ENCODE results near the gene THADA. TPM values are rescaled to one million over a fixed set of nuclear protein-coding genes. Genes with fewer than 3 reads are reported as not detected.

Gene THADA
- polyA plus RNA-seq, 10 donors = 16.2 to 24.7 (median 18.2) TPM

DNA sequence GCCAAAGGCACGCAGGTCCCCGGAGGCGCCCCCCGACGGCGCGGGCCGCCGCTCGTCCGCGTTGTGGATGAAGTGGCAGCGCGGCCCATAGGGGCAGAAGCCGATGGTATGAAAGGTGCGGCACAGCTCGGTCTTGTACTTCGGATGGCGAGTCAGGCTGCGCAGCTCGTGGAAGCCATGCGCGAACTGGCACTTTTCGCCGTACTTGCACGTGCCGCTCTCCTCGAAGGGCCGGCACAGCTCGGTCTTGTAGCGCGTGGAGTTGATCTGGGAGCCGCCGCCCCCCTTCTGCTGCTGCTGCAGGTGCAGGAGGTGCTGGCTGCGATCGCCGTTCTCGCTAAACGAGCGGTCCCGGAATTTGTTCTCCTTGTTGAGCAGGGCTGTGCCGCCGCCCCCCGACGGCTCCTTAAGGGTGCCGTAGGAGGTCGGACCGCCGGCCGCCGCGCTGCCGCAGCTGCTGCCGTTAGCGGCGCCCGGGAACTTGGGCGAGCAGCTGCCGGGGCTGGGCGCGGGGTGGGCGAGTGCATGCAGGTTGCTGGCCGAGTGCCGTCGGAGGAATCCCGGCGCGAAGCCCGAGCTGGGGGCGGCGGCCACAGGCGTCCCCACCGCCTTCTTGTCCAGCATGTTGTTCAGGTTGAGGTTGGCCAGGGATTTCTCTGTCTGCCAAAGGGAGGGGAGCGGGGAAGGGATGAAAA lies 370.6 kb downstream of the THADA start:
- peak; percentile 53 to 94 (median 66) for DNase-seq

DNA sequence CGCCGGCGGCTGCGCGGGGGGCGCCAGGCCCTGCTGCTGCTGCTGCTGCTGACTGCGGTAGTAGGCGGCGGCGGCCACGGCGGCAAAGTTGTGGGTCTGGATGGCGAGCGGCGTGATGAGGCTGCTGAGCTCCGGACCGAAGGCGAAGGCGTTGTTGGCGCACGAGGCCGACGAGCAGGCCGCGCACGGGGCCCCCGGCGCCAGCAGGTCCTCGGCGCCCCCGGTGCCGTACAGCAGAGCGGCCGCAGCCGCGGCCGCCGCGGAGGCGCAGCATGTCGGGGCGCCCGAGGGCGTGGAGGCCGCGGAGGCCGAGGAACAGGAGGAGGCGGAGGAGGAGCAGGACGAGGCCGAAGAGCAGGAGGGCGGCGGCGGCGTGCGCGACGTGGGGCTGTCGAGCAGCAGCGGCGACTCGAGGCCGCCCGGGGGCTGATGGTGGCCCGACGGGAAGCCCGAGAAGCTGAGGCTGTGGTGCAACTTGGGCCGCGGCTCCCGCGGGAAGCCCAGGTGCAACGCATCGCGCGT lies 371.2 kb downstream of the THADA start:
- DNase-seq = peak in 2 of 3 donors; percentile 20 to 30

DNA sequence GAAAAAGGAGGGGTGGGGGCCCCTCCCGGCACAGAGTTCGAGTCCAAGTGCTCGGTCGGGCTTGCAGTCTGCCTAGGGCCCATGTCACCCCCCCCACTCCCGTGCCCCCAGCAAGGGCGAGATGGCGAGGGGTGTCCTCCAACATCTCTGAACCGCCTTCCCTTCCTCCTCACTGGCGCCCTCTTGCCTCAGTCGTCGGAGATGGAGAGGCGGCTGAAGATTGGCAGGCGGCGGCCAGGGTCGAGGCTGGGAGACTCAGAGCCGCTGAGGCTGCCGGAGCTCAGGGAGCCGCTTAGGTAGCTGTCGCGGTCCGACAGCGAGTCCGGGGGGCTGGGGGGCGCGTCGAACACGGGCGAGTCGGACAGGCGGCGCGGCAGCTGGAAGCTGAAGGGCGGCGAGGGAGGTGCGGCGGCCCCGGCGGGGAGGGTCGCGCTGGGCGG lies 371.7 kb downstream of the THADA start:
- peak; percentile 71 to 90 (median 73) for DNase-seq

DNA sequence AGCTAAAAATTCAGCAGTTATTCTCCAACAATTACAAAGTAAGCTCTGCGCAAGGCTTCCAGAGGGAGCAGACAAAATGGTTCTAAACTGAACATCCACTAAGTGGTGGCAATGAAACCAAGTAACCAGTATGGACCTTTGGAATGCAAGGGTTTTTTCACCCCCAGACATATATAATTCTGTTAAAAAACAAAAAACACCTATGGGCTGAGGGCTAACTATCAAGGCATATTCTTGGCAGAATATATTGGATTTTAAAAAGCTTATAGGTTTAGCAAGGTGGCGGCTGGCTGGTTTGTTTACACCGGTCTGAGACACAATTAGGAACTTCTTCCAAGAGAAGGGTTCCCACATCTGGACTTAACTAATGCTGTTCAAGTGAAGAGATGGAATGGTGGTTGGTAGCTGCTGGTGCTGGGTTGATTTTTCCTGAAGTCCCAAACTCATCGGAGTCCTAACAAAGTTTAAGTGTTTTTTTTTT lies 372.3 kb downstream of the THADA start:
- DNase-seq = peak; percentile 34 to 66 (median 35)

DNA sequence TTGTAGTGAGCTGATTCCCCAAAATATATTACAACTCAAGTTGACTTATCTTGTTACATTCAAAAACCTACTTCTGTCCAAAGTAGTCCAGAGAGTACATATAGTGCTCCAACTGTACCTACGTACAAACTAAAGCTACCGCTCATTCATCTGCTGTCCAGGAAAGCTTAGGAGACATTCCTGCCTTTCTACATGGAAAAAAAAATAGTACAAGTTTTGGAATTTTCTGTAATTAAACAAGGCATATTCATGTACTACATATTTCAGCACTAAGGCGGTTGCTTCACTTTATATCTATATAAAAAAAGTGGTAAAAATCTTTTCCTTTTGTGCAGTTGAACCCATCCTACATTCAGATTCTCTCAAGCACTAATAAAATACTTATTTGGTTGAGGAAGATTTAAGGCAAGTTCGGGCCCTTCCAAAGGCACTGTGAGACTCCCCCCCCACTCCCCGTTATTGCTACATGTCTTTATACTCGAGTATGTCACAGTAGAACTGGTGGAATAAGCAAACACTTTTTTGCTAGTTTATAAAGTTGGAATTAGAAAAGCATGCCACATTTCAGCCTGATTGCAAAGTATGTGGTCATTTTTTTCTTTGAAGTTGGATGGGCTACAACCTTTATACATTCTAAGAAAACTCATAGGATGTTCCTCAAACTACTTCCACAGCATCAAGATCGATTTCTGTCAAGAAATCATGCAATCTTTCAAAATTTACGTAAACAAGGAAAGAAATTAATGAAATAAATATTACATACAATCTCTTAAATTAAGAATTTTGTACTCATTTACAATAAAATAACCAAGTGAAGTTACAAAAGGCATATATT lies 373.1 kb downstream of the THADA start:
- peak; percentile 28 to 62 (median 30) for DNase-seq

DNA sequence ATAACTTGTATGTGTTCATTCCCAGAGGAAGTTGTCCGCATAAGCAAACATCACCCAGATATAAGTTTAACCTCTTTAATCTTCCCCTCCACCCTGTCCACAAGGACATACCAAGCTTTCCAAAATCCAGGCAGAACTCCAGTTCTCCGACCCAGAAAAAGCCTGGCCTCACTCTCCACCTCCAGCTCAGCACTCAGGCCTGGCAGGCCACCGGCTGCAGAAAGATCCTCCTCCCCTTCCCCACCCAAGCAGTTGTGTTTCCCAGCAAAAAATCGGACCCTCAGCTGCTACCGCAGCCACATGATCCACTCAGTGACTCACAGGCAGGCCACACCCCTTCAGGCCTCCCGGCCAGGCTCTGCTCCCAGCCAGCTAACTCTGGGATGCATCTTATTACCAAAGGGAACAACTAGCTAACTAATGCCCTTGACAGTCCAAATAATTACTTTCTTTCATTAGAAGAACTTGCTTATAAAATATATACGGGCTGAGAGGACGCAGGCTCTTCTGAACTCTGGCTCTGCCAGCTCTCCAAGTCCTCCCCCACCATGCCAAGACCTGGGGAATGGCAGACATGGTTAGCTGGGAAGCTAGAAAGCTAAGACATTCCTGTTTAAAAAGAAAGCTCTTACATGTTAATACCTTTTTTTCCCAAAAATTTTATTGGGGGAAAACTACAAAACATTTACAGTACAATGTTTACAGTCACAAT lies 373.9 kb downstream of the THADA start:
- DNase-seq = peak; percentile 96 to 98 (median 97)

DNA sequence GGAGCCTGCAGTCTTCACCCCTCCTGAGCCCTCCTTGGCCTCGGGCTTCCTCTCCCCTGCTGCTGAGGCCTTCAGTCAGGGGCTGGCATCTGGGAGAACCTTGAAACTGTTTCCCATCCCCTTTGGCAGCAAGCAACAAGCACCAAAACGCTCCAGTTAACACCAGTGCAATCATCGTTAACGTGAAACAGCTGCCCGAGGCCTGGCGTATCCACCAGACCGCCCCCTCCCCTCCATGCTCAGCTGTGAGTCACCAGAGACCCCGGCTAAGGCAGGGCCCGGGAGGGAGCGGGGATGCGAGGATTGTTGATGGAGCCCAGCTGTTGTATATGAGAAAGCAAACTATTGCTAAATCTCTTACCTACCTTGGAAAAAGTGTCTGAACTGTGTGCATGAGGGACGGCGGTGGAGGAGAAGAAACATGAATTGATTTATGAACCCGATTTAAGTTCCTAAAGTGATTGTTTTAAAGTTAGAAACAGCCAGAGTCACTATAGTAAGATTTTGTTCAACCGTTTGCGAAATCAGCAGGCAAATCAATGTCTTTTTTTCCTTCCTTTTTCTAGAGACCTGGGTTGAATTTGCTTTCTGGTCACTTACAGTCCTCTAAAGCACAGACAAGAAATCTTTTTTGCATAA lies 374.6 kb downstream of the THADA start:
- peak; percentile 85 to 95 (median 88) for DNase-seq

DNA sequence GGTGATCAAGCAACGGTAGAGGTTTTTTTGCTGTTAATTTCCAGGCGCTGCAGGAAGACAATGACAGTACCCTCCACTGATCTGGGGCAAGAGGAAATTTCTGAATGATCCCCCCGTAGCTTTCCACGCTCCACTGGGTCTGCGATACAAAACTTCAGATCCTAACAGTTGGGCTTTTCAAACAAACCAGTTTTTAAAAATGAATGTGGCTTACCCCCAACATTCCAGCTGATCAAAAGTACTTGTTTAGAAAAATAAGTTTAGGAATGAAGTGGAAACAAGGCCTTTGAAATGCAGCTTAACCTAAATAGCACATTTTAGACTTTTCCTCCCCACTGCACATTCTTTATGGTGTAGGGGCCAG lies 375.1 kb downstream of the THADA start:
- DNase-seq = no peak

DNA sequence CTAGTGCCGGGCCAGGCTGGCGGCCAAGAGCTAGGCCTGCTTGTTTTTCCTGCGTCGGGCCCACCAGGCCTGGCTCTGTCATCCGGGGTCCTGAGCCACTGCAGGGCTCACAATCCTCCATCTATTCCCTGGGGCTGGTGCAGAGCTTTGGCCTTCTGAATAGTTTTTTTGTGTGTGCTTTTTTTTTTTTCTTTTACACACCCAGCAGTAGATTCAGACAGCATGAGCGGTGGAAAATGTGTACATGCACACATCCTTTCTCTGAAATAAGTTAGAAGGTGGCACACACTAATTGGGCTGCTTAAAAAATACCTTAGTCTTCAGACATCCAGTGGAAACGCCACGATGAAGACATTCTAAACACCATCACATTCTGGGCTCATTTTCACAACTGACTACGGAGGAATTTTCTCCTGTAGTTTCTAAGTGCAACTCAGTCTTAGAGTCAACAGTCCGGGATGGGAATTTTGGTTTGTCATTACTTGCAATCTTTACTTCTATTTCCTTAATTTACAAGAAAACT lies 375.5 kb downstream of the THADA start:
- peak in 2 of 3 donors; percentile 38 to 70 for DNase-seq

DNA sequence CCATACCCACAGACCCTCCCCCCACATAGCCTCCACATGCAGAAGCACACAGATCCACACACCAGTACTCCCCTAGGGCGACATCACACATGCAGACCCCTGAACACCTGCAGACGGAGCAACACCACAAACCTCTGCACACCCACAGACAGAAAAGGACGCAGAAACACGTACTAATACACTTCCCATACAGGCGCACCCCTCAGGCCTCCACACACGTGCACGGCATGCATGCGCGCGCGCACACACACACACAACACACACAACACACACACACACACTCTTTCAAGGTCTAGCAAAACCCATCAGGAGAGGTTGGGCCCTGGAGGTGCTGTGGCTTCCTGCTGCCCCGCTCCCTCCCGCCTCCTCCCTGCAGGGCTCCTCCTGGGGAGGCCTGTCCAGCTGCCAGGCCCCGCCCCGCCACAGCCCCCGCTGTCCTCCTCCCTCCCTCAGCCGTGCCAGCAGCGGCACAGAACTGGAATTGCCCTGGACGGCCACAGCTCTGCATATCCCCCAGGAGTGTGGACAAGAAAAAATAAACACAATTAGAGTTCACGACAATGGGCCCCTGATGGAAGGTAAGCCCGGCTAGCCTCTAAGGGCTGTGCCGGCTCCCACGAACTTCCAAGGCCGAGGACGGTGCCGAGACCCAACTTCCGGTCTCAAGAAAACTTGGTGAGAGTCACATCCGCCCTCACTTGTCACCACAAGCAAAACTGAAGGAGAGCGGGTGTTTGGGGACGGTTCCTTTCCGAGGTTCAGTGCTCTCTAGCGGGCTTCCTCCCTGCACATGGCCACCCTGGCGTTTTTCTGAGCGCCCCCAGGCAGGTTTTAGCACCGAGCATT lies 376.2 kb downstream of the THADA start:
- peak; percentile 77 to 92 (median 78) for DNase-seq

DNA sequence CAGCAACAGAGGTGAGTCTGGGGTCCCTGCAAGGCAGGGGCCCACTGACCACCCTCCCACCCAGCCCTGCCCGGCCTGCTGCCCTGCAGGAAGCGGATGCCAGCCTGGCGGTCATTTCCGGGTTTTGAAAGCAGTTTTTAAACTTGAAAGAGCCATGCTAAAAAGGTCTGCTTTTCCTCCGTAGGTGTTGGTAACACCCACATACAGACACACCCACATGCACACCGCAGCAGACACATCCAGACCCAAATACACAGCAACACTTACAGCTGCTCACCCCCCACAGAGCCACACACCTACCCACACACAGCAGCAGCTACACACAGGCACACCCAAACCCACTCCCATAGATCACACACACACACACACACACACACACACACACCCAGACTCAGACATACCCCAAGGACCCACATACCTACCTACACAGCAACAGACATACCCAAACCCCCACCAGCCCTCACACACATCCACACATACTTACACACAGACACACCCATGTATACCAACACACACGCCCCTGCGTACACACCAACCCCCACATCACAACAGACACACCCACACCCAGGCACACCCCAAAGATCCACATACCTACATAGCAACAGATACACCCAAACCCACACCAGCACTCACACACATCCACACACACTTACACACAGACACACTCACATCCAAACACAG lies 377.0 kb downstream of the THADA start:
- peak in 2 of 3 donors; percentile 11 to 62 for DNase-seq

DNA sequence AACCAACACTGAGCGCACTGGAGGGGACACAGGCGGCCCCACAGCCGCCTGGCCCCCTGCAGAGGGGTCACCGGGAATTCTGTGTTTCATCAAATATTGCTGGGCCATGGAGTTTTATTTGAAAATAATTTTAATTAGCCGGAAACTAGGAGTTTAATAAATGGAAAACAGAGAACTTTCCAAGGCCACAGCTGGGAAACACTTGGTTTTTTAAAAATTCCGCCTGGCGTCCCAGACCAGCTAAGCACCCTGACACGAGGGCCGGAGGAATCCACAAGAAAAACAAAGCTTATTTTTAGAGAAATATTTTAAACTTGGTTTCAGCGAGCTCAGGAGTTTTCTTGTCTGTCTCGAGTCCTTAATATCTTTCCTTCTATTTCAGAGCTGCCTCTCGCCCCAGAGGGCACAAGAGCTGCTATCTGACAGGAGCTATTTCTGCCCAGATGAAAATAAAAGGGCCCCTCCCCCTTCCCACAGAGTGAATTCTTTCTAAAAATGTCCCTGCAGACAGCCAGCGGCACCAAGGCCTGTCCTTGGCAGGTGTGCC lies 377.6 kb downstream of the THADA start:
- peak in 2 of 3 donors; percentile 34 to 73 for DNase-seq

DNA sequence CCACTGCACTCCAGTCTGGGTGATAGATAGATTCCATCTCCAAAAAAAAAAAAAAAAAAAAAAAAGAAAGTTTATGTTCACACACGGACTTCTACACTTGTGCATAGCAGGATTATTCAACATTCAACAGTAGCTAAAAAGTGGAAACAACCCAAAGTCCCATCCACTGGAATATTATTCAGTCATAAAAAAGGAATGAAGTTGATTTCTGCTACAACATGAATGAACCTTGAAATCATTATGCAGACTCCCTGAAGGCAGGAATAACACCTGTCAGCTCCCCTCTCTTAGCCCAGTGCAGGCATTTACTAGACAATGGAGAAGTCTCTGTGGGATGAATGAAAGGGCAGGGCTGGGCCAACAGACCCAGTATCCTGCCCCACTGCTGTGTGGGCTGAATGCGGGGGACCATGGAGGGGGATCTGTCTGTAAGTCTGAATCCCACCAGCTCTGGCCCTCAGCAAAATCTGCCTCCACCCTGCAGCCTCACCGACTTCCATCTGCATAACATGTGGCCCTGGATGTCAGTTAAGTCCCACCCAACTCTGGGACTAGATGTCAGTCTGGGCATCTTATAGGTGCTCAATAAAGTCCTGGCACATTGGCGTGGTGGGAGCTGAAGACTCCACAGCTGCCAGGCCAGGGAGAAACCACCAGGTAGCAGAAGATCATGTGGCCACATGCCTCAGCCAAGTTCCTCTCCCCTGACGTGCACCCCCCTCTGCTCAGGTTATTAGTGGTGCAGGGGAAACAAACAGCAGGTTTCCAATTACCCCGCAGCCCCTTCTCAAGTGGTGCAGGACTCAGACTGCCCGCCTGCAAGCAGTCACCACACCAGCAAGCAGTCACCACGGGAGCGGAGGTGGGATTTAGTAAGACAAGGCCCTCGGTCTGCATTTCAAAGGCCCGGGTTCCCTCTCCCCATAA lies 378.3 kb downstream of the THADA start:
- peak in 2 of 3 donors; percentile 27 to 61 for DNase-seq

DNA sequence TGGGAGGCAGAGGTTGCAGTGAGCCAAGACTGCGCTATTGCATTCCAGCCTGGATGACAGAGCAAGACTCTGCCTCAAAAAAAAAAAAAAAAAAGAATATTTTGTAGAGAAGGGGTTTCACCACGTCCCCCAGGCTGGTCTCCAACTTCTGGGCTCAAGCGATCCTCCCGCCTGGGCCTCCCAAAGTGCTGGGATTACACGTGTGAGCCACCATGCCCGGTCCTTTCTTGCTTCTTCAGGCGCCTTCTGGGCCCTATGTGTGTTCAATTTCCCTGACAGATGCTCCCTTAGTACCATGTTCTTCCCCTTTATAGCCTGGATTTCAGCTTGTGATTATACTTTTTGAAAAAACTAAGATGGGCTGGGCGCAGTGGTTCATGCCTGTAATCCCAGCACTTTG lies 379.2 kb downstream of the THADA start:
- DNase-seq = no peak

DNA sequence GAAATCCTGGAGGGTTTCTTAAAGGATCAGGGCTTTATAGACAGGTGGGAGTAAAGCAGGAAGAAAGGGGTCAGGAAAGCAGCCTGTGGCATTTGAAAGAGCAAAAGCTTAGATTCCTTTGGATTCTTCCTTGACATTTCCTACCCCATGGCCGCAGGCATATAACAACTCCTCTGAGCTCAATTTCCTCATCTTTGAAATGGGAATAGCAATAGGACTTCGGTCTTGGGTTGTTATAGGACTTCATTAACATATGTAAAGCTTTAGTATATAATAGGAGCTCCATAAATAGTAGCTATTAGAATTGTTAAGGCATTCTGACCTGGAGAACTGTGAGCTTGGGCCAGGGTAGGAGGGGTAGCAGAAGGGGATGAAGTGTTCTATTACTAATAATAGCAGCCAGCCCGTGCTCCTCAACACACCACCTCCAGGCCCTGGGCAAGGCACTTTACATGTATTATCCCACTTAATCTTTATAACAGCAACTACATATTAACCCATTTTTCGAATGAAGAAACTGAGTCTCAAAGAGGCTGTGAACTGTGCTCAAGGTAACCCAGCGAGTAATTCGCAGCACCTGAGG lies 380.1 kb downstream of the THADA start:
- no peak for DNase-seq

DNA sequence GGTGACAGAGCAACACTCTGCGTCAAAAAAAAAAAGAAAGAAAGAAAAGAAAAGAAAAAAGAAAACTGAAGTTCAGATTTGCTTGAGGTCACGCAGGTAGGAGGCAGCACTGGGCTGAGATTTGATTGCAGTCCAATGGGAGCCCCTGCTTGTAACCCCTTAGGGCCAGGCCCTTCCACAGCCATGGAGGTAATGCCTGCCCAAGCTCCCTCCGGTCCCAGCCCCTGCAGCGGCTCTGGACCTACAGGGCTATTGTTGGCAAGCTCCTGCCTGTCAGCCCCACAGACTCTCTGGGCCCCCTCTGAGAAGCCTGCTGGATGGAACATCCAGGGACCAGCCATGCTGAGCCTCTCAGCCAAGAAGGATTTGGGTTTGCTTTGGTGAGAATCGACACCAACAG lies 381.6 kb downstream of the THADA start:
- DNase-seq = no peak

DNA sequence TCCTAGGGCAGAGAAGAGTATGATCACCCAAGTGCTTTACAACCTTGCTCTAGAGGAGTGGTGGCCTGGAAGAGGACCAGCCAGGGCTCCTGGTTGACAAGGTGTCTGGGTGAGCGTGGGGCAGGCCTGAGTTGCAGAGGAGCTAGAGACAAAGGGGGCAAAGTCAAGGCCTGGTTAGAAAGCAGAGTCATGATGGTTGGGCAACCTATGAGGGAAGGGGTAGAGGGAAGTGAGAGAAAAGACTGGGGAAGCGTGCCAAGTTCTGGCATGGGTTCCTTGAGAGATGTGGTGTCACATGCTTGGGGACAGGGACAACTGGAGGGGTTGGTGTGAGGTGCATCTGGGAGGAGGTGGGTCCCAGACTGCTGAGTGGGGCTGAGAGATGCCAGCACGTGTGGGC lies 382.9 kb downstream of the THADA start:
- DNase-seq = peak in 1 of 3 donors; percentile 50
